Ishikawa (cell line): ENCODE measurements around the gene NDFIP1.

Source experiments
- CEBPB ChIP-seq: IDR thresholded peaks from 2 replicates; pipeline ENCODE4 v1.6.1; 2012
- CREB1 ChIP-seq: IDR thresholded peaks from 2 replicates; pipeline ENCODE4 v1.6.1; 2012; ENCODE audit warnings: low read depth
- EP300 ChIP-seq: IDR thresholded peaks from 2 replicates; pipeline ENCODE4 v1.6.1; 2012; ENCODE audit warnings: borderline replicate concordance
- FOXM1 ChIP-seq: IDR thresholded peaks from 2 replicates; pipeline ENCODE4 v1.6.1; 2012; ENCODE audit warnings: low read depth, borderline replicate concordance
- MAX ChIP-seq: IDR thresholded peaks from 2 replicates; pipeline ENCODE4 v1.6.1; 2012
- NFIC ChIP-seq: IDR thresholded peaks from 2 replicates; pipeline ENCODE4 v1.6.1; 2012
- RAD21 ChIP-seq: IDR thresholded peaks from 2 replicates; pipeline ENCODE4 v1.6.1; 2012; ENCODE audit warnings: low read depth
- REST ChIP-seq: IDR thresholded peaks from 2 replicates; pipeline ENCODE4 v1.6.1; 2012; ENCODE audit warnings: low read depth, mild to moderate bottlenecking
- TAF1 ChIP-seq: IDR thresholded peaks from 2 replicates; pipeline ENCODE4 v1.6.1; 2012; ENCODE audit warnings: low read depth, mild to moderate bottlenecking
- USF1 ChIP-seq: IDR thresholded peaks from 2 replicates; pipeline ENCODE4 v1.6.1; 2012
- YY1 ChIP-seq: IDR thresholded peaks from 2 replicates; pipeline ENCODE4 v1.6.1; 2012; ENCODE audit warnings: low read depth

GRCh38 chr5:142197098-142197497, 88.5 kb downstream of the NDFIP1 start:
- no peak for TF ChIP-seq REST
- no peak for TF ChIP-seq YY1
- TF ChIP-seq CEBPB = no peak
- no peak for TF ChIP-seq RAD21
- no peak for TF ChIP-seq EP300
- no peak for TF ChIP-seq TAF1
- TF ChIP-seq NFIC = no peak
- TF ChIP-seq MAX = no peak
- no peak for TF ChIP-seq CREB1
- no peak for TF ChIP-seq FOXM1
- no peak for TF ChIP-seq USF1
